SH-SY5Y (cell line): ENCODE measurements around the gene GPC5.

ENCODE experiments used
- GATA2 ChIP-seq: IDR thresholded peaks from 2 replicates; pipeline ENCODE4 v1.6.1; 2011; ENCODE audit warnings: mild to moderate bottlenecking, low read depth, low read length
- GATA3 ChIP-seq: IDR thresholded peaks from 2 replicates; pipeline ENCODE4 v1.6.1; 2011; ENCODE audit warnings: low read depth, mild to moderate bottlenecking, low read length, moderate library complexity

- TF ChIP-seq GATA2 (no peak), GATA3 (no peak)
Measured at GRCh38 chr13:92451060-92451459, 1052.6 kb downstream of the GPC5 start.
